ENCODE data around the gene ZNF862. TPM values are rescaled to one million over a fixed set of nuclear protein-coding genes. Genes with fewer than 3 reads are reported as not detected.

Gene ZNF862
- total RNA-seq, 1 donor = 8.7 TPM

DNA sequence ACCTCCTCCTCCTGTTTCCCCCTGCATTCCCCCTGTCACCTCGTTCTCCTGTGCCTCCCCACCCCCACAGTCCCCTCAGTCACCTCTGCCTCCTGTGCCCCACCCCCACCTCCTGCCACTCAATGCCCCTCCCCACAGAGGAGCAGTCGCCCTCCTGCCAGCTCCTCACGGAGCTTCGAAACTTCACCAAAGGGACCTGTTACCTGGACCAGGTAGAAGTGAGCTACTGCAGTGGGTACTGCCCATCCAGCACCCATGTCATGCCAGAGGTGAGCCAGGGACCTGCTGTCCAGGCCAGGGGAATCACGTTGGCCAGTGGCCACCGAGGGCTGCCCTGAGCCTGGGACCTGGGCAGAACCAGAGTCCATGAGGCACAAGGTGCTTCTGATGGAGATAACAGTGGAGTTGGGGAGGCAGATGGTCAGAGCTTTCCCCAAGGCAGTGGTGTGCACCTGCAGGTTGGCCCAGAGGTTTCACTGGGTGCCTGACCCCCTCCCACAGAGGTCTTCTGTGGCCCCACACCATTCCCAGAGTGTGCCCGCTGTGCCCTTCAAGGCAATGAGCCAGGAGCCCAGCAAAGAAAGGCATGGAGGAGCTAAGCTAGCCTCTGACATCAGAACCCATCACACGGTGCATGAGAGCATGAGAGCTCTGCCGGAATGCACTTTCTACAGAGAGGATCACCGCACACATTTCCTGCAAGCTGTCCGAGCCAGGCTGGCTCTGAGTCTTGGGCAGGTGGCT, 7.0 kb upstream of the ZNF862 start:
- Histone ChIP-seq H3K36me3 (ENCODE audit: insufficient read depth, low read length) (no peaks in the 10 kb centered on the region), H3K4me1 (ENCODE audit: insufficient read depth, low read length) (no peaks in the 10 kb centered on the region), H3K27me3 (ENCODE audit: insufficient read depth, low read length) (no peaks in the 10 kb centered on the region), H2AFZ (ENCODE audit: low read length) (no peak overlapping the region), H3K4me3 (ENCODE audit: insufficient read depth, low read length) (no peak overlapping the region), H3K9me3 (ENCODE audit: low read depth, low read length) (no peaks in the 10 kb centered on the region), H3K27ac (ENCODE audit: low read depth, low read length) (no peak overlapping the region), H3K4me2 (ENCODE audit: insufficient read depth, low read length) (no peak overlapping the region), H4K20me1 (ENCODE audit: insufficient read depth, low read length) (no peaks in the 10 kb centered on the region), H3K79me2 (ENCODE audit: insufficient read depth, low read length) (no peaks in the 10 kb centered on the region)
- TF ChIP-seq, protein P1, sequence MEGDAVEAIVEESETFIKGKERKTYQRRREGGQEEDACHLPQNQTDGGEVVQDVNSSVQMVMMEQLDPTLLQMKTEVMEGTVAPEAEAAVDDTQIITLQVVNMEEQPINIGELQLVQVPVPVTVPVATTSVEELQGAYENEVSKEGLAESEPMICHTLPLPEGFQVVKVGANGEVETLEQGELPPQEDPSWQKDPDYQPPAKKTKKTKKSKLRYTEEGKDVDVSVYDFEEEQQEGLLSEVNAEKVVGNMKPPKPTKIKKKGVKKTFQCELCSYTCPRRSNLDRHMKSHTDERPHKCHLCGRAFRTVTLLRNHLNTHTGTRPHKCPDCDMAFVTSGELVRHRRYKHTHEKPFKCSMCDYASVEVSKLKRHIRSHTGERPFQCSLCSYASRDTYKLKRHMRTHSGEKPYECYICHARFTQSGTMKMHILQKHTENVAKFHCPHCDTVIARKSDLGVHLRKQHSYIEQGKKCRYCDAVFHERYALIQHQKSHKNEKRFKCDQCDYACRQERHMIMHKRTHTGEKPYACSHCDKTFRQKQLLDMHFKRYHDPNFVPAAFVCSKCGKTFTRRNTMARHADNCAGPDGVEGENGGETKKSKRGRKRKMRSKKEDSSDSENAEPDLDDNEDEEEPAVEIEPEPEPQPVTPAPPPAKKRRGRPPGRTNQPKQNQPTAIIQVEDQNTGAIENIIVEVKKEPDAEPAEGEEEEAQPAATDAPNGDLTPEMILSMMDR (IDR thresholded peaks at IDR 0.05; ENCODE audit: extremely low read depth, low read depth, low read length) = no peak
- peak; percentile 89 for DNase-seq (ENCODE audit: insufficient read length, low spot score, missing footprints)

DNA sequence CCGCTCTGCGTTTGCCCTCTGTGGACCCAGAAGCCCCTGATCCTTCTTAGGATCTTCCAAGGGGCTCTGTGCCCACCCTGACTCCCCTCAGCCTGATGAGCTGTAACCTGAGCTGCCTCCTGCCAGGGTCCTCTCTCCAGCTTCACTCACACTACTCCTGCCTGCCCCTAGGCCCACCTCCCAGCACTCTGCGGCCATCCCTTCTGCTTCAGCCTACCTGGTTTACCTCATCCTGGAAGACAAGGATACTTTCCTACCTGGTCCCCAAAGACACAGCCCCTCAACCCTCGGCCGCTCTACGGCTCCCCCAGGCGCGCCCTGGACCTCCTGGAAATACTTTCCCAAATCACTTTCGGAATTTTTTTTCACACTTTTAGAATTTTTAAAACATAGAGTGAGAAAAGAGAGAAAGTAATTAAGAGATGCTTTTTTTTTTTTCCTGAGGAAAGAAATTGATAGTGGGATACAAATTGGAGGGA, 6.4 kb upstream of the ZNF862 start:
- Histone ChIP-seq H3K79me2 (ENCODE audit: insufficient read depth, low read length) (no peaks in the 10 kb centered on the region), H3K9me3 (ENCODE audit: low read depth, low read length) (no peaks in the 10 kb centered on the region), H3K36me3 (ENCODE audit: insufficient read depth, low read length) (no peaks in the 10 kb centered on the region), H3K4me3 (ENCODE audit: insufficient read depth, low read length) (no peak overlapping the region), H3K27ac (ENCODE audit: low read depth, low read length) (no peak overlapping the region), H2AFZ (ENCODE audit: low read length) (no peak overlapping the region), H3K4me1 (ENCODE audit: insufficient read depth, low read length) (no peaks in the 10 kb centered on the region), H3K27me3 (ENCODE audit: insufficient read depth, low read length) (no peaks in the 10 kb centered on the region), H3K4me2 (ENCODE audit: insufficient read depth, low read length) (no peak overlapping the region), H4K20me1 (ENCODE audit: insufficient read depth, low read length) (no peaks in the 10 kb centered on the region)
- TF ChIP-seq, protein P1 (IDR thresholded peaks at IDR 0.05; ENCODE audit: extremely low read depth, low read depth, low read length) = no peak
- DNase-seq (ENCODE audit: insufficient read length, low spot score, missing footprints) = no peak

DNA sequence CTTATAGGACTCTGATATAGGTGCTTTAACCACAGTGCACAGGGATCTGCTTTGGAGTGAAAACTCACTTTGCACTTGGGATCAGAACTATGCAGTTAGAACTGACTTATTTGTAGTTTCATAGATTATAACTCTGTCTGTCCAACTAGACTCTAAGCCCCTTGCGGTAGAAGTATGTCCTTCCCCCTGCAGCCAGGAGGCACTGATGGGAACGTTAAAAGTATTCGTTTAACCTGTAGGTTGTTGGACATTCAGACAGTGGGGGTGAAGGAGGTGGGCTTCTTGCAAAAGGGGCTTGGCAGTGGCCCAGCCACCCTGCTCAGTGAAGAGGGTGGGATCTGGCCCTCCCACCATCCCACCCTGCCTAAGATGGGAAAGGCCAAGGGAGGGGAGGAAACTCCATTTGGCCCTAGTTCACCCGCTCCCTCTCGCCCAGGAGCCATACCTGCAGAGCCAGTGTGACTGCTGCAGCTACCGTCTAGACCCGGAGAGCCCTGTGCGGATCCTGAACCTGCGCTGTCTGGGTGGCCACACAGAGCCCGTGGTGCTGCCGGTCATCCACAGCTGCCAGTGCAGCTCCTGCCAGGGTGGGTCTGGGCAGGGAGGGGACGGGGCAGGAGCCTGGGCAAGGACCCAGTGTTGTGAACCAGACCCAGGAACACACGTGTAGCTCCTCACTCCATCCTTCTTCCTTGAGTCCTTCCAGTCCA, 5.7 kb upstream of the ZNF862 start:
- no peaks in the 10 kb centered on the region for H3K36me3 ChIP-seq (ENCODE audit: insufficient read depth, low read length)
- no peaks in the 10 kb centered on the region for H3K4me1 ChIP-seq (ENCODE audit: insufficient read depth, low read length)
- H3K27ac ChIP-seq (ENCODE audit: low read depth, low read length) = no peak overlapping the region
- no peaks in the 10 kb centered on the region for H3K79me2 ChIP-seq (ENCODE audit: insufficient read depth, low read length)
- peak; percentile 83 for DNase-seq (ENCODE audit: insufficient read length, low spot score, missing footprints)
- H3K4me2 ChIP-seq (ENCODE audit: insufficient read depth, low read length) = no peak overlapping the region
- no peaks in the 10 kb centered on the region for H3K27me3 ChIP-seq (ENCODE audit: insufficient read depth, low read length)
- H3K9me3 ChIP-seq (ENCODE audit: low read depth, low read length) = no peaks in the 10 kb centered on the region
- TF ChIP-seq, protein P1 (IDR thresholded peaks at IDR 0.05; ENCODE audit: extremely low read depth, low read depth, low read length) = no peak
- H3K4me3 ChIP-seq (ENCODE audit: insufficient read depth, low read length) = no peak overlapping the region
- H4K20me1 ChIP-seq (ENCODE audit: insufficient read depth, low read length) = no peaks in the 10 kb centered on the region
- no peak overlapping the region for H2AFZ ChIP-seq (ENCODE audit: low read length)

DNA sequence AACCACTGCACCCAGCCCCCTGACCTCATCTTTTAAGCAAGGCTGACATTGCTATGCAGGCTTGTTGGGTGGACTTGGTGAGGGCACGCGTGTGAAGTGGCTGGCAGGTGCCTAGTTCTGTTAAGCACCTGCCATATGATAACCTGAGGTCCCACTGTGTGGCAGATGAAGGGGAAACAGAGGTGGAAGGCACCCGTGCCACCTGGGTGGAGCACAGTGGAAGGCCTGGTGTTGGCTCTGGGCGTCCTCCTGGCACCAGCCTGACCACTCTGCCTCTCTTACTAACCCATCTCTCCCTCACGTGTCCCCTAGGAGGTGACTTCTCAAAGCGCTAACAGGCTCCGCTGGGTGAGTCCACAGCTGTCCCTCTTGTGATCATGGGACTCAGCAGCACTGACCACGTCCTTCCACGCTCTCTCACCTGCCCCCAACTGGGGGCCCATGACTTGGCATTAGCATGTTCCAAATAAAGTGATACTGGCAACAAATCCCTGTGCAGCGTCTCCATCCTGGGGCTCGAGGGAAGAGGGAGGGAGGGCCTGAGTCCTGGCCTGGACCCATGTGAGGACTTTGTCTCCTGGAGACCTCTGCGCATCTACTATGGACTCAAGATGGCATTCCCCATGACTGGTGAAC, 4.6 kb upstream of the ZNF862 start:
- no peak for DNase-seq (ENCODE audit: insufficient read length, low spot score, missing footprints)
- H2AFZ ChIP-seq (ENCODE audit: low read length) = no peak overlapping the region
- peaks cover under 1% of the 10 kb centered on the region for H3K79me2 ChIP-seq (ENCODE audit: insufficient read depth, low read length)
- no peaks in the 10 kb centered on the region for H3K36me3 ChIP-seq (ENCODE audit: insufficient read depth, low read length)
- TF ChIP-seq, protein P1 (IDR thresholded peaks at IDR 0.05; ENCODE audit: extremely low read depth, low read depth, low read length) = no peak
- no peaks in the 10 kb centered on the region for H3K4me1 ChIP-seq (ENCODE audit: insufficient read depth, low read length)
- no peak overlapping the region for H3K27ac ChIP-seq (ENCODE audit: low read depth, low read length)
- no peaks in the 10 kb centered on the region for H3K9me3 ChIP-seq (ENCODE audit: low read depth, low read length)
- H3K4me3 ChIP-seq (ENCODE audit: insufficient read depth, low read length) = no peak overlapping the region
- H4K20me1 ChIP-seq (ENCODE audit: insufficient read depth, low read length) = no peaks in the 10 kb centered on the region
- H3K27me3 ChIP-seq (ENCODE audit: insufficient read depth, low read length) = no peaks in the 10 kb centered on the region
- H3K4me2 ChIP-seq (ENCODE audit: insufficient read depth, low read length) = no peak overlapping the region

All from osteoblast (primary cell).